Midbrain (tissue), 1 donor: ENCODE measurements around the gene SMAD2.
A peak's percentile ranks its signal among the peaks of the same experiment; 100 is the strongest.

Experiments used
- DNase-seq: peaks from one replicate; lab custom pipeline; 2025; lab: John Stamatoyannopoulos, UW

Gene SMAD2

DNA sequence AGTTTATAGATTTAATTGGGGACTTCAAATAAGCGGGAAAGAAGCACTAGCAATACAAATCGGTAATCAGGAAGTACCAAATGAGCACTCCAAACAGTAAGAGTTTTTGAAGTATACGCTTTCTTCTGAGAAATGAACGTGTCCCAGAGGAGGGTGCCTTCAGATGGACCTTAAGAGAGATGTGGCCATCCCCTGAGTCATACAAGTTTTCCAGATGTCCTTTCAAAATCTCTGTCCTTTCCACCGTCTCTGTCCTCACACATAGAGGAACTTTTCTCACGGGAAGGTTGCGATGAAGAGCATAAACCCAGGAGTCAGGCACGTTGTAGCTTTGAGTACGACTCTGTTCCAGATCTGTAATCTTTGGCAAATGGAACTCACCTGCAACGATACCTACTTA, 1.7 kb upstream of the SMAD2 start:
- no peak for DNase-seq

GRCh38 chr18:47931718-47932103, 1.3 kb upstream of the SMAD2 start:
- DNase-seq = no peak

GRCh38 chr18:47930931-47931717, 665 bp upstream of the SMAD2 start:
- DNase-seq = peak; percentile 97

- no peak for DNase-seq
These were observed 719 bp downstream of the SMAD2 start for GRCh38 chr18:47929681-47930198.

DNA sequence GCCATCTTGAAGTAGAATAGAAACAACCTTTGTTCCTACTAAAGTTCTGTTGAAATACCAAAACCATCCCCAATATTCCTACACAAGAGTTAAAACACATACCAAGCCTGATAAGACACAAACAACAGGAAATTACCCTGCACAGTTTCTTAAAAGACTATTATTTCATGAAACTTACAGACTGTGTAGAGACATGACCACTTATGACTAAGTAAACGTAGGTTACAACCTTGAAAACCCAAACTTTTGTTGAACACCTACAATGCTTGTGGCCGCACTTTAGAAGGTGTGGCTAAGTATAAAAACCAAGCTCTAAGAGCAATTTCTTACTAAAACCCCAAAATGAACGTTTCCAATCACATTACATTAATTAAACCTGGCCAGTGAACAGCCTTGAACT, 2.0 kb downstream of the SMAD2 start:
- DNase-seq = no peak

- DNase-seq = no peak
These were observed 4.2 kb downstream of the SMAD2 start for GRCh38 chr18:47926101-47926850.

DNA sequence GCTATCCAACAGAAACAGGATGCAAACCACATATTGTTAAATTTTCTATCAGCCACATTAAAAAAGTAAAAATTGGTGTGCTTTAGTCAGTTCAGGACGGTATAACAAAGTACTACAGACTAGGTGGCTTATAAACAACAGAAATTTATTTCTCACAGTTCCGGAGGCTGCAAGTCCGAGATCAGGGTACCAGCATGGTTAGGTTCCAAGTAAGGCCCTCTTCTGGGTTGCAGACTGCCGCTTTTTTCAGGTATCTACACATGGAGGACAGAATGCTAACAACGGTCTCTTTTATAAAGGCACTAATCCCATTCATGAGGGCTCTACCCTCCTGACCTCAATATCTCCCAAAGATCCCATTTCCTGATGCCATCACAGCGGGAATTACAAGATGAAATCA, 10.5 kb downstream of the SMAD2 start:
- DNase-seq = no peak

GRCh38 chr18:47917923-47918610, 12.4 kb downstream of the SMAD2 start:
- no peak for DNase-seq

DNA sequence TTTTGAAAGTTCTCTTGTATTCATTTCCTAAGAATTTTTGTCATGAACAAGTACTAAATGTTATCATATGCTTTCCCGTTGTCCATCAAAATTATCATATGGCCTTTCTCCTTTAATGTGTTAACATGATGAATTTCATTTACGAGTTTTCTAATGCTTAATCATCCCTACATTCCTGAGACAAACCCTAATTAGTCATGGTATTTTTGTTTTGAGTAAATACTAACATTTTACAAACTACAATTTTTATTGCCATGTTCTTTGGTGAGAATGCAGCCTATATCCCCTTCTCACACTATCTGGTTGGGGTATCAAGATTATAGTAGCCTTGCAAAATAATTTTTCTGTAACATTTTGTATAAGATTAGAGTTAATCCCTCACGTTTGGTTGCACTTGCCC, 14.5 kb downstream of the SMAD2 start:
- no peak for DNase-seq

- DNase-seq = no peak
These were observed 15.2 kb downstream of the SMAD2 start for GRCh38 chr18:47915229-47915628.

DNA sequence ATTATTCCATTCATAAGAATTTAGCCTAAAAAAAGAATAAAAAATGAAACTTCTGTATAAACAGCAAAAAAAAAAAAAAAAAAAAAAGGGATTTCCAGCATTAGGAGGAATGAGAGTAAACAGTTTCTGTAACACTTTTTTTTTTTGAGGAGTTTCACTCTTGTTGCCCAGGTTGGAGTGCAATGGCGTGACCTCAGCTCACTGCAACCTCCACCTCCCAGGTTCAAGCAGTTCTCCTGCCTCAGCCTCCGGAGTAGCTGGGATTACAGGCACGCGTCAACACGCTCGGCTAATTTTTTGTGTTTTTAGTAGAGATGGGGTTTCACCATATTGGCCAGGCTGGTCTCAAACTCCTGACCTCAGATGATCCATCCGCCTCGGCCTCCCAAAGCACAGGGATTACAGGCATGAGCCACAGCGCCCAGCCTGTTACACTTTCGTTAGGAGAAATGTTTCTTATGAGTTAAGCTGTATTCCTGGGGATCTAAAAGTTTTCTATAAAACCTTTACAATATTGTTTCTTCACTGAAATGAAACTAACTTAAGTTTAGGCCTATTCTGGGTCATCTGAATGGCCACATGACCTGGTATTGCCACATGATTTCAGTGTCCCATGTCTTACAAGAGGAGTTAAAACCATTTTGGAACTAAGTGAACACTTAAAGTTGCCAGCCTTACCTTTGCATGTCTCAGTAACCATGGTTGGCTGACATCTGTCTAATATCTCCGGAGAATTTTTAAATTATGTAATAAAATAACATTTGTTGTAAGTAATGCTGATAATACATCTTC, 17.5 kb downstream of the SMAD2 start:
- DNase-seq = no peak

DNA sequence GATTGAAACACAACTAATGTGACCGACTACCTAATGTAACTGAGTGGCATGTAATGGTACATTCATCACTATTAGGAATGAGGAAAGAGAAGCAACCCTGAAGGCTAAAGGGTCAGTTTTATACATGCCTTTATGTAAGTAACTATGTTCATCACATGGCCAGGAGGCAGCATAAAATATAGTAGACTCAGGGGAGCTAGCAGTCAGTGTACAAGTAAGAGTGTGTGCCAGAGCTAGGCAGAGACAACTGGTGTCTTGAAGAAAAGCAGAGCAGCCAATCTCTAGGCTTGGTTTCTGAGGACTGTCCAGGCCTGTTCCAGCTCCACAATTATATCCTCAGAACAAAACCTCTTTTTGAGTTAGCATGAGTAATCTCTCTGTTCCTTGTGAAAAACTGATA, 18.1 kb downstream of the SMAD2 start:
- peak; percentile 61 for DNase-seq

- DNase-seq = no peak
These were observed 18.6 kb downstream of the SMAD2 start for GRCh38 chr18:47911877-47912276.

GRCh38 chr18:47909484-47909883, 21.0 kb downstream of the SMAD2 start:
- no peak for DNase-seq

GRCh38 chr18:47908592-47908991, 21.9 kb downstream of the SMAD2 start:
- DNase-seq = no peak

- no peak for DNase-seq
These were observed 24.1 kb downstream of the SMAD2 start for GRCh38 chr18:47906408-47906807.

GRCh38 chr18:47903809-47904208, 26.6 kb downstream of the SMAD2 start:
- no peak for DNase-seq

DNA sequence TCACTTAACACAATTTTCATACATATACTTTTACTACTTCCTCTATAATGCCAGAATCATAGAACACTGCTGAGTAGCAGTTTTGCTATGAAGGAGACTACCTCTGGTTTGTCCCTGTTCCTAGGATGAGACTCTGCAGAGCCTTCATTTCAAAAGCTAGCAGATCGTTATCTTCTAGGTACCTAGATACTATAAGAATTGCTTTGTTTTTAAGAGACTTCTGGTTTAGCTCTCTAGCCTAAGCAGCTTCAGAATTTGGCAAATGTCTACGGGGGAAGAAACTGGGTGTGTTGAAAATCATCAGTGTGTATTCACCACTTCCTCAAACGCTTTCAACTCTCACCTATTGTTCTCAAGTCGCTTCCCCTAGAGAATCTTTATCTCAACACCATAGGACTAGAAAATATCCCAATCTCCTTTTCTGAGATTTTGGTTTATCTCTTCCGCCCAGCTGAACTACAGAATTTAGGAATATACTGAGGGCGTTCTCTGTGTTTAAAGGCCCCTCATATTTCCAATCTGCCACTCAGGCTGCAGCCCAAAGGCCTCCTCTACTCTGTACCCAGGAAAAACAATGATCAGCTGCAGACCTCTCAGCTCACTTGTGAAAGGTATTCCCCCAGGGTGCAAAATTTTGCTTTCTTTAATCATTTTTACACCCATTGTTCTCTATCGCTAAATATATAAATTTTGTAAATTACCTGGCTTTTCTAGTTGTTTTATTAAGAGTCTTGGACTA, 28.7 kb downstream of the SMAD2 start:
- DNase-seq = no peak

GRCh38 chr18:47899107-47899840, 31.2 kb downstream of the SMAD2 start:
- no peak for DNase-seq

DNA sequence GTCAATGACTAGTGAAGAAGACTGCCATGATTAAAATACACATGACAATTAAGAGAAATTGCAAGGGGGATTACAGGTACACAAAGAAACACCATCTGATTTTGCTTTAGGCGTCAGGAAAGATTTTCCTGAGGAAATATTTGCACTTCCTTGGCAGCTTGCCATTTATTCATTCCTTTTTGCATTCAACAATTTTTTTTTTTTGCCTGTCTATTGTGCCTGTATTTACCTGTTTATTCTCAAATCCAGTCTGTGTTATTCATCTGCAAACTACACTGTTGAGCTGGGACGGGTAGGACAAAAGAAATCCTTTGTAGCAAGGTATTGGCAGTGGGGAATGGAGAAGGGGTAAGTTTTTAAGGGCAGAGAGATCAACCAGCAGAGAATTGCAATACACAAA, 31.8 kb downstream of the SMAD2 start:
- no peak for DNase-seq
